ENCODE measurements around the gene SETD1A. TPM values are rescaled to one million over a fixed set of nuclear protein-coding genes. Genes with fewer than 3 reads are reported as not detected.

The SETD1A gene
- total and polyA plus RNA-seq, 8 donors, result 4.4 to 22.2 (median 8.7) TPM

GRCh38 chr16:31020536-31020935 lies 63.0 kb downstream of the SETD1A start:
- no peak for TF ChIP-seq EP300 (IDR thresholded peaks at IDR 0.05)
- no peak for TF ChIP-seq POLR2A (IDR thresholded peaks at IDR 0.05)
- TF ChIP-seq CTCF (IDR thresholded peaks at IDR 0.05), result no peak
- TF ChIP-seq POLR2AphosphoS5 (IDR thresholded peaks at IDR 0.05), result no peak

GRCh38 chr16:31022544-31023251 lies 65.1 kb downstream of the SETD1A start:
- DNase-seq, result no peak
- Histone ChIP-seq H3K4me1 (peaks cover 0 to 14% (median 4%) of the 10 kb centered on the region in 4 donors), H3K4me3 (no peak overlapping the region), H3K36me3 (no peaks in the 10 kb centered on the region), H3K9me3 (no peaks in the 10 kb centered on the region), H3K27me3 (peaks cover 0 to under 1% (median 0%) of the 10 kb centered on the region in 3 donors), H3K27ac (peak overlapping the region in 1 of 5 donors; percentile 38)
- intact Hi-C loops (cut with DNase I; ENCODE audit: low total_unique reads), result no loop called here
- WGBS, 5 donors, result 41 to 57% (median 55%) methylated on average over 12 of the region's 12 CpGs
- TF ChIP-seq CTCF (IDR thresholded peaks at IDR 0.05), result no peak
- no peak for TF ChIP-seq POLR2A (IDR thresholded peaks at IDR 0.05)
- TF ChIP-seq POLR2AphosphoS5 (IDR thresholded peaks at IDR 0.05), result no peak
- TF ChIP-seq EP300 (IDR thresholded peaks at IDR 0.05), result no peak

More at GRCh38 chr16:31020536-31020935, 63.0 kb downstream of the SETD1A start:
- intact Hi-C loops (cut with DNase I; ENCODE audit: low total_unique reads), result no loop called here
- no peaks in the 10 kb centered on the region for H3K36me3 ChIP-seq
- peaks cover 0 to 14% (median 4%) of the 10 kb centered on the region in 4 donors for H3K4me1 ChIP-seq
- H3K27me3 ChIP-seq, result peaks cover 0 to 18% (median 0%) of the 10 kb centered on the region in 3 donors
- no peak overlapping the region for H3K27ac ChIP-seq
- 89 to 96% (median 93%) methylated on average over 3 of the region's 3 CpGs for WGBS, 5 donors
- H3K4me3 ChIP-seq, result no peak overlapping the region
- no peaks in the 10 kb centered on the region for H3K9me3 ChIP-seq
- DNase-seq, result no peak

GRCh38 chr16:31023252-31023602 lies 65.7 kb downstream of the SETD1A start:
- Histone ChIP-seq H3K9me3 (no peaks in the 10 kb centered on the region), H3K4me3 (no peak overlapping the region), H3K36me3 (no peaks in the 10 kb centered on the region), H3K4me1 (peaks cover 0 to 14% (median 4%) of the 10 kb centered on the region in 4 donors), H3K27ac (peak overlapping the region in 1 of 5 donors; percentile 38), H3K27me3 (no peaks in the 10 kb centered on the region)
- DNase-seq, result no peak
- no peak for TF ChIP-seq CTCF (IDR thresholded peaks at IDR 0.05)
- 86 to 97% (median 89%) methylated on average over 4 of the region's 4 CpGs for WGBS, 5 donors
- intact Hi-C loops (cut with DNase I; ENCODE audit: low total_unique reads), result no loop called here

GRCh38 chr16:31023627-31024226 lies 66.2 kb downstream of the SETD1A start:
- H3K27ac ChIP-seq, result no peak overlapping the region
- peaks cover 0 to 14% (median 4%) of the 10 kb centered on the region in 4 donors for H3K4me1 ChIP-seq
- H3K9me3 ChIP-seq, result no peaks in the 10 kb centered on the region
- DNase-seq, result no peak
- WGBS, 5 donors, result 43 to 56% (median 51%) methylated on average over 6 of the region's 6 CpGs
- no peaks in the 10 kb centered on the region for H3K36me3 ChIP-seq
- intact Hi-C loops (cut with DNase I; ENCODE audit: low total_unique reads), result no loop called here
- TF ChIP-seq EP300 (IDR thresholded peaks at IDR 0.05), result no peak
- TF ChIP-seq POLR2AphosphoS5 (IDR thresholded peaks at IDR 0.05), result no peak
- no peak for TF ChIP-seq POLR2A (IDR thresholded peaks at IDR 0.05)
- TF ChIP-seq CTCF (IDR thresholded peaks at IDR 0.05), result no peak
- no peak overlapping the region for H3K4me3 ChIP-seq
- H3K27me3 ChIP-seq, result no peaks in the 10 kb centered on the region
